ENCODE results near the gene AJM1.

Gene AJM1

GRCh38 chr9:136858452-136858843 is 16.2 kb downstream of the AJM1 start:
- TF ChIP-seq TCF12 (IDR thresholded peaks at IDR 0.05; ENCODE audit: low read depth) (no peak), REST (IDR thresholded peaks at IDR 0.05; ENCODE audit: low read depth) (no peak), RAD21 (IDR thresholded peaks at IDR 0.05; ENCODE audit: low read depth) (no peak), CEBPB (IDR thresholded peaks at IDR 0.05) (no peak), CREB1 (IDR thresholded peaks at IDR 0.05; ENCODE audit: low read depth) (no peak), FOXM1 (IDR thresholded peaks at IDR 0.05; ENCODE audit: borderline replicate concordance, low read depth) (no peak), EP300 (IDR thresholded peaks at IDR 0.05; ENCODE audit: borderline replicate concordance) (no peak), YY1 (IDR thresholded peaks at IDR 0.05; ENCODE audit: low read depth) (no peak), TEAD4 (IDR thresholded peaks at IDR 0.05) (no peak), MAX (IDR thresholded peaks at IDR 0.05) (no peak), NFIC (IDR thresholded peaks at IDR 0.05) (no peak), EGR1 (IDR thresholded peaks at IDR 0.05) (no peak), USF1 (IDR thresholded peaks at IDR 0.05) (no peak), TAF1 (IDR thresholded peaks at IDR 0.05; ENCODE audit: low read depth) (no peak), ZBTB7A (IDR thresholded peaks at IDR 0.05; ENCODE audit: low read depth) (no peak)

- no peak for TF ChIP-seq CEBPB (IDR thresholded peaks at IDR 0.05)
- TF ChIP-seq YY1 (IDR thresholded peaks at IDR 0.05; ENCODE audit: low read depth), result no peak
- no peak for TF ChIP-seq RAD21 (IDR thresholded peaks at IDR 0.05; ENCODE audit: low read depth)
These were observed 16.8 kb downstream of the AJM1 start for GRCh38 chr9:136858844-136859757.

GRCh38 chr9:136860529-136860928 is 18.3 kb downstream of the AJM1 start:
- no peak for TF ChIP-seq FOXM1 (IDR thresholded peaks at IDR 0.05; ENCODE audit: borderline replicate concordance, low read depth)
- no peak for TF ChIP-seq REST (IDR thresholded peaks at IDR 0.05; ENCODE audit: low read depth)
- TF ChIP-seq RAD21 (IDR thresholded peaks at IDR 0.05; ENCODE audit: low read depth), result no peak
- no peak for TF ChIP-seq TCF12 (IDR thresholded peaks at IDR 0.05; ENCODE audit: low read depth)
- no peak for TF ChIP-seq USF1 (IDR thresholded peaks at IDR 0.05)
- TF ChIP-seq ZBTB7A (IDR thresholded peaks at IDR 0.05; ENCODE audit: low read depth), result no peak

GRCh38 chr9:136860933-136861873 is 18.9 kb downstream of the AJM1 start:
- TF ChIP-seq TEAD4 (IDR thresholded peaks at IDR 0.05) (no peak), ZBTB7A (IDR thresholded peaks at IDR 0.05; ENCODE audit: low read depth) (no peak), EP300 (IDR thresholded peaks at IDR 0.05; ENCODE audit: borderline replicate concordance) (no peak), USF1 (IDR thresholded peaks at IDR 0.05) (no peak), FOXM1 (IDR thresholded peaks at IDR 0.05; ENCODE audit: borderline replicate concordance, low read depth) (no peak), TCF12 (IDR thresholded peaks at IDR 0.05; ENCODE audit: low read depth) (no peak), TAF1 (IDR thresholded peaks at IDR 0.05; ENCODE audit: low read depth) (no peak), NFIC (IDR thresholded peaks at IDR 0.05) (no peak), YY1 (IDR thresholded peaks at IDR 0.05; ENCODE audit: low read depth) (no peak), MAX (IDR thresholded peaks at IDR 0.05) (no peak), RAD21 (IDR thresholded peaks at IDR 0.05; ENCODE audit: low read depth) (no peak), CEBPB (IDR thresholded peaks at IDR 0.05) (no peak), EGR1 (IDR thresholded peaks at IDR 0.05) (no peak), REST (IDR thresholded peaks at IDR 0.05; ENCODE audit: low read depth) (no peak), CREB1 (IDR thresholded peaks at IDR 0.05; ENCODE audit: low read depth) (no peak)
